Activated CD8-positive, alpha-beta memory T cell treated with anti-CD3 and anti-CD28 coated beads for 36 hours (primary cell): Measurements from ENCODE around the gene JAGN1. TPM values are rescaled to one million over a fixed set of nuclear protein-coding genes. Genes with fewer than 3 reads are reported as not detected.
"Not testable (repeated sequence)": the region's sequence is repeated elsewhere in the genome, so short reads cannot be mapped to it uniquely, and the experiment has no call there.

Experiments used
- CTCF ChIA-PET: fragments of 350-600 bp; sonication (Branson Sonifier 250); formaldehyde crosslinking; loops from one replicate; lab custom pipeline; 2021; ENCODE audit warnings: antibody characterized with exemption; lab: Charles Lee
- POLR2A ChIA-PET: fragments of 350-600 bp; sonication (Branson Sonifier 250); formaldehyde crosslinking; loops from one replicate; lab custom pipeline; 2021; ENCODE audit warnings: antibody characterized with exemption; lab: Charles Lee
- total RNA-seq, 2 experiments: library from RNA; stranded (reverse); gene quantifications; one replicate each; pipeline ENCODE4 v1.2.3, GENCODE V29; 2021

The JAGN1 gene
- total RNA-seq, 2 experiments from 2014 or later: 51.8 to 53.3 TPM

DNA sequence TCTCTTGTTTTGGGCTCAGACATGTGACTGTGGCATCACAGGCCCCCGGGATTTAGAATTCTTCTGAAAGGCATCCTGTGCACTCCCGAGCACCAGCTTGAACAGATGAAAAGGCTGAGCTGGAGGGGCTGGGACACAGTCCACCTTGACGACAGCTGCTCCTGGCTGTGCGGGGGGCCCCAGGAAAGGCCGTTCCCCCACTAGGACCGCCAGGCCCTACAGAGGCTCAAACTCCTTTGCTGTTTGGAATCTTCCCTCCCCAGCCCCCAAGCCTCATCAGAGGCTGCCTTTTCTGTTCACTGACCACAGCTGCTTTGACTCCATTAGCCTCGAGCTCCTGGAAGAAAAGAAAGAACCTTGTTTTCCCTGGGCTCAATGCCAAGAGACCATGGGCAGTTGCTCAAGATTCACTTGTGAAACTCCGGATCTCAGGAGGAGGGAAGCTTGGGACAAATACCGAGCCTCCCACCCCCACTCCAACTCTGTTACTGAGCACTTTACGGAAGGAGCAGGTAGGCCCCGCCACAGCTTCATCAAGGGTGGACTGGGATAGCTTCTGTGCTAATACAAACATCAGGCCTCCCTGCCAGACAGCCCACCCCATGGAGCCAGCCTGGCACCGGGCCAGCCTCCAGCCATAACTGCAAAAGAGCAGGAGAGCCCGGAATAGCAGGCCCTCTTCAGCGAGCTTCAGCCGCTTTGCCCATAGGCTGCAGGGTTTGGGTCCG is 26.0 kb upstream of the JAGN1 start:
- POLR2A ChIA-PET: no interaction called here
- CTCF ChIA-PET: no interaction called here

GRCh38 chr3:9865125-9865637 is 25.2 kb upstream of the JAGN1 start:
- POLR2A ChIA-PET: not testable (repeated sequence)
- CTCF ChIA-PET: interaction anchor here (0.7 kb wide), 1 partner anchor 478 kb away, joined by 3 read pairs; no protein-coding TSS in a partner anchor

- ChIA-PET POLR2A (no interaction called here), CTCF (no interaction called here)
These were observed 23.8 kb upstream of the JAGN1 start for GRCh38 chr3:9866639-9867038.

DNA sequence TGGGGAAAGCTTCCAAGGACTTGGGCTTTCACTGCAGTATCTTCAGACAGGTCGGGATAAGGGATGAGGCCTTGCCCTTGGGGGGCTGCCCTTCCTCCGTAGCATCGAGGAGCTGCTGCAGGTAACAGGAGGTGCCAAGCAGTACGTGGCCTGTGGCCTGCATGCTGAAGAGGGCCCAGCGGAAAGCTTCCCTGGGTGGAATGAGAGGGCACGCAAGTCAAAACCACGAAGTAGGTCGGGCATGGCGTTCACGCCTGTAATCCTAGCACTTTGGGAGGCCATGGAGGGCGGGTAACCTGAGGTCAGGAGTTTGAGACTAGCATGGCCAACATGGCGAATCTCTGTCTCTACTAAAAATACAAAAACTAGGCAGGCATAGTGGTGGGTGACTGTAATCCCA is 23.3 kb upstream of the JAGN1 start:
- CTCF ChIA-PET: no interaction called here
- POLR2A ChIA-PET: interaction anchor here (1.1 kb wide), 1 partner anchor 57 kb away, joined by 6 read pairs; the partner anchor contains the start of gene TTLL3

DNA sequence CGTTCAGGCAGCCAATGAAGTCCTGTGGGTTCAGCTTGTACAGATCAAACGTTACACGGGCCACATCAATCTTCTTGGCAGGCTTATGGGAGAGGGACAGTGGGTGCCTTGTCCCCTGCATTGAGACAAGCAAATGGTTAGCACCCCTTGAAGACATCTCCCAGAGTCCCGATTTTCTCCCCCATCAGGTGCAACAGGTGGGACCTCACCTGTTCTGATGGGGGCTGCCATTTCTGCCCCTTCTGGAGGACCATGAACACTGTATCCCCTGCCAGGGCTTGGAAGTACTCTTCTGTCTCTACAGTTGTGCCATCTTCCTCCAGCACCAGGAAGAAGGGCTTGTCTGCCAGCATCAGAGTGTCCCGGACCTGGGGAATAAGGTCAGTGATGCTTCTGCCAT is 20.5 kb upstream of the JAGN1 start:
- ChIA-PET CTCF (no interaction called here), POLR2A (no interaction called here)

DNA sequence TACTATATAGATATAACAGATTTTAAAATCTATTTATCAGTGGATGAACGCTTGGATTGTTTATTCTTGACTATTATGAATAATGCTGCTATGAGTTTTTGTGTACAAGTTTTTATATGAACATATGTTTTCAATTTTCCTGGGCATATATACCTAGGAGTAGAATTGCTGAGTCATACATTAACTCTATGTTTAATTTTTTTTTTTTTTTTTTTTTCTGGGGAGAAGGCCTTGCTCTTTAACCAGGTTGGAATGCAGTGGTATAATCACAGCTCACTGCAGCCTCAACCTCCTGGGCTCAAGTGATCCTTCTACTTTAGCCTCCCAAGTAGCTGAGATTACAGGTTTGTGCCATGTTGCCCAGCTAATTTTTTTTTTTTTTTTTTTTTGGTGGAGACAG is 19.4 kb upstream of the JAGN1 start:
- CTCF ChIA-PET: interaction anchor here (0.7 kb wide), 1 partner anchor 65 kb away, joined by 3 read pairs; no protein-coding TSS in a partner anchor
- POLR2A ChIA-PET: no interaction called here

- POLR2A ChIA-PET, CTCF ChIA-PET: not testable (repeated sequence)
These were observed 18.3 kb upstream of the JAGN1 start for GRCh38 chr3:9872067-9872466.

- ChIA-PET CTCF (no interaction called here), POLR2A (no interaction called here)
These were observed 15.0 kb upstream of the JAGN1 start for GRCh38 chr3:9875448-9875847.

GRCh38 chr3:9876255-9876654 is 14.2 kb upstream of the JAGN1 start:
- CTCF ChIA-PET: not testable (repeated sequence)
- POLR2A ChIA-PET: interaction anchor here (0.7 kb wide), 1 partner anchor 33 kb away, joined by 10 read pairs; no protein-coding TSS in a partner anchor

DNA sequence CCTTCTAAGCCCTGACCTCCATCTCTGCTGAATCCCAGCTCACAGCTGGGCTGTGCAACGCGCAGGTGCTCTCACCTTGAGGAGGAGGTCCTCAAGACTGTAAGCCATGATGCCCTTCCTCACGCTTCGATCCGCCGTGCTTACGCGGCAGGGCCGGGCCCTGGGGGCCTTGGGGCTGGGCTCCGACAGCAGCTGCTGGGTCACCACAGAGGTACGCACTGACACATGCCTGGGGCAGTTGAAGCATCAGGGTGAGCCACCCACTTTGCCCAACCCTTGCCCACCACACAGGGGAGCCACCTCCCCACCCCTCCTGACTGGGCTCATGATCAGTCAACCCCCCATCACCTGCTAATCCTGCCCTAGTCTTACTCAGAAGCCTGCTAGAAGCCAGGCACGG is 13.4 kb upstream of the JAGN1 start:
- POLR2A ChIA-PET: no interaction called here
- CTCF ChIA-PET: no interaction called here

DNA sequence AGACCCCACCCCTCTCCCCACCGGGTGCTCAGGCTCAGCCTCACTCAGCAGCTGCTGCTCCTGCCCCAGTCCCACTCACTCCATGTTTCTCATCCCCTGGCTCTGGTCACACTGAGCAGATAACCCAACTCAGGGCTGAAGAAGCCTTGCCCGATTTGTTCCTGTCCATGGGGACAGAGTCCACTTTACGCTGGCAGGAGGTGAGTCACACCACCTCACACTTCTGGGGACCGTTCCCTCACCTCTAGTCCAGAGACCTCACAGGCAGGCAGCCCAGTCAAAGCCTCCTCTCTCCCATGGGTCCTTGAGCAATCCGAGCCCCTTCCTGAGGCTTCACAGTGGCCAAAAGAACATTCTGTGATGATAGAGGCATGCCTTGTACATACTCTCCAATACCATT is 11.7 kb upstream of the JAGN1 start:
- POLR2A ChIA-PET: no interaction called here

DNA sequence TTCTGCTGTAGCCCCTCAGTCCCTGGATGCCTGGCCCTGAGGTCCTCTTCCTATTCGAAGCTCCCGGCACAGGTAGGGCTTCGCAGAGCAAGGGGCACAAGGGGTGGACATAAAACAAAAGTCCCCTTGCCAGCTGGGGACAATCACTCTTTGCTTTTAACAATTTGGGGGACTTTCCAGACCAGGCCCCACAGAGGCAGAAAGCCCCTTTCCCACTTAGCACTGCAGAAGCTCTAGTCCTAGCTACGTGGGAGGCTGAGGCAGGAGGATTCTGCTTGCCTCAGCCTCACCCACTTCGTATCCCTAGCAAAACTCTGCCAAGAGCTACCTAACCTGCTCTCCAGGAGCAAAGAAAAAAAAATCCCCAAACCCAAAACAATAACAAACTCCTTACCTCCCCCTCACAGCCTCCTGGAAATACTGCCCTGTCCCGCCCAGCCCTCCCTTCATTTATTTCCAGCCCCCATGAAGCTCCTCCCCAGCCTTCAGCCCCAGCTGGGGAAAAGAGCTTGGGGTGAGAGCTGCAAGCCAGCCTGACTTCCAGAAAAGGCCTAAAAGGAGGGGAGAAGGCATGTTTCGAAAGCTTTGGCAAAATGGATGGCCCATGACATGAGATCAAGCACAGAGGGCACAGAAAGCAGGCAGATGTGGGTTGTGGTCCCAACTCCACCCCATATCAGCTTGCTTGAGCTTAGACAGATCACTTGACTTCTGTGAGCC is 10.4 kb upstream of the JAGN1 start, which contains the start of gene CIDEC:
Gene CIDEC, minus strand, starts transcription at position 424 of the 720 bp plus-strand sequence. CDS start 1,767 bp downstream, outside the sequence.
- POLR2A ChIA-PET: no interaction called here

More for the DNA sequence above, 11.7 kb upstream of the JAGN1 start:
- CTCF ChIA-PET: interaction anchor here (0.6 to 0.9 kb wide), 2 partner anchors 34 to 471 kb away, joined by 3 to 4 read pairs; no protein-coding TSS in a partner anchor

DNA sequence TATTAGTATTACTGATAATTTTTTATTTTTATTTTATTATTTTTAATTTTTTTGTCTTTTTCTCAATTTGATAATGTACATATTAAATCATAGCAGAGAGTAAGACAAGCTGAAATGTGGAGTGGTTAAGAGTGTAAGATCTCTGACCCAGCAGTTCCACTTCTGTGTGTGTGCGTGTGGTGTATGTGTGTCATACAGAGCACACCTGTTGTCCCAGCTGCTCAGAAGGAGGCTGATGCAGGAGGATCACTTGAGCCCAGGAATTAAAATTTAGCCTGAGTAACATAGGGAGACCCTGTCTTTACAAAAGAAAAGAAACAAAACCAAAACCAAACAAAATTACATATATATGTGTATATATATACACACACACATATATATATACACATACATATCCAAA is 9.0 kb upstream of the JAGN1 start:
- POLR2A ChIA-PET: no interaction called here
- CTCF ChIA-PET: interaction anchor here (1.0 kb wide), 1 partner anchor 51 kb away, joined by 3 read pairs; no protein-coding TSS in a partner anchor

More for the DNA sequence above, 10.4 kb upstream of the JAGN1 start, which contains the start of gene CIDEC:
- CTCF ChIA-PET: interaction anchor here (0.7 kb wide), 1 partner anchor 98 kb away, joined by 3 read pairs; no protein-coding TSS in a partner anchor

GRCh38 chr3:9883706-9884554 is 6.5 kb upstream of the JAGN1 start:
- ChIA-PET POLR2A (interaction anchor here (0.5 kb wide), 1 partner anchor 39 kb away, joined by 6 read pairs; no protein-coding TSS in a partner anchor), CTCF (interaction anchor here (0.7 to 1.3 kb wide), 3 partner anchors 13 to 93 kb away, joined by 3 to 7 read pairs (median 4); no protein-coding TSS in a partner anchor)

GRCh38 chr3:9884555-9885165 is 5.8 kb upstream of the JAGN1 start:
- CTCF ChIA-PET: interaction anchor here (1.3 kb wide), 1 partner anchor 93 kb away, joined by 3 read pairs; no protein-coding TSS in a partner anchor
- POLR2A ChIA-PET: interaction anchor here (0.5 kb wide), 1 partner anchor 39 kb away, joined by 6 read pairs; no protein-coding TSS in a partner anchor

DNA sequence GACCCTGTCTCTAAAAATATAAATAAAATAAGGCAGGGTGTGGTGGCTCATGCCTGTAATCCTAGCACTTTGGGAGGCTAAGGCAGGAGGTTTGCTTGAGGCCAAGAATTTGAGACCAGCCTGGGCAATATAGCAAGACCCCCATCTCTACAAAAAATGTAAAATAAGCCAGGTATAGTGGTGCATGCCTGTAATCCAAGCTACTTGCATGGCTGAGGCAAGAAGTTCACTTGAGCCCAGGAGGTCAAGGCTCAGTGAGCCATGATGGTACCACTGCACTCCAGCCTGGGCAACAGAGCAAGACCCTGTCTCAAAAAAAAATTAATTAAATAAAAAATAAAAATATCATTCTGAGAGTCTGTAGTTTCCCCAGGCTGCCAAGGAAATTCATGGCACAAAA is 4.1 kb upstream of the JAGN1 start:
- CTCF ChIA-PET: no interaction called here

DNA sequence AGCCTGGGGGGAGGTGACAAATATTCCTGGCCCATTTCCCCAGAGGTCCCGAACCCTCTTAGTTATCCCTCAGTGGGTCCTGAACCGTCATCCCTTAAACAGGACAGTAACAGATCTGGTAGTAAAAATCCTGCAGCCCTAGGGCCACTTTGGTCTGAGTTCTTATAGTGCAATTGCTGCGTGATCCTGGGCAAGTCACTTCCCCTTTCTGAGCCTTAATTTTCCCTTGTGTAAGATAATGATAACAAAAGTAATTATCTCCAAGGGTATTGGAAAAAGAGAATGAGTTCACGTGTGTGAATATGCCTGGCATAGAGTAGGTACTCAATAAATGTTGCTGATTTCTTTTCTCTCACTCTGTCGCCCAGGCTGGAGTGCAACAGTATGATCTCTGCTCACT is 2.9 kb upstream of the JAGN1 start:
- POLR2A ChIA-PET: no interaction called here
- CTCF ChIA-PET: interaction anchor here (0.6 kb wide), 1 partner anchor 365 kb away, joined by 4 read pairs; no protein-coding TSS in a partner anchor

More for the DNA sequence above, 4.1 kb upstream of the JAGN1 start:
- POLR2A ChIA-PET: interaction anchor here (0.6 kb wide), 2 partner anchors 16 to 100 kb away, joined by 3 to 11 read pairs; partner anchors contain the start of gene EMC3

DNA sequence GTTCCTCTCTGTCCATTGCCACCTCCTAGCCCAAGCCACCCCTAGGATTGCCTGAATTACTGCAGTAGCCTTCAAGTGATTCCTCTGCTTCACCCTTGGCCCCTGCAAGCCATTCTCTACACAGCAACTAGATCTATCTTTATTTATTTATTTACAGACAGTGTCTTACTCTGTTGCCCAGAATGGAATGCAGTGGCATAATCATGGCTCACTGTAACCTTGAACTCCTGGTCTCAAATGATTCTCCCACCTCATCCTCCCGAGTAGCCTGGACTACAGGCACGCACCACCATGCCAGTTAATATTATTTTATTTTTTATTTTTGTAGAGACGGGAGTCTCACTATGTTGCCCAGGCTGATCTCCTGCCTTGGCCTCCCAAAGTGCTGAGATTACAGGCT is 1.9 kb upstream of the JAGN1 start:
- ChIA-PET CTCF (no interaction called here), POLR2A (no interaction called here)
